ENCODE results near the gene NTNG2. TPM values are rescaled to one million over a fixed set of nuclear protein-coding genes. Genes with fewer than 3 reads are reported as not detected.

NTNG2 gene
- total RNA-seq, 1 experiment from 2014 or later = 2.4 TPM

- DNase-seq (ENCODE audit: low read depth) = no peak
Measured at GRCh38 chr9:132146039-132146438, 15.8 kb upstream of the NTNG2 start.

- no peak for DNase-seq (ENCODE audit: low read depth)
Measured at GRCh38 chr9:132146575-132146974, 15.3 kb upstream of the NTNG2 start.

GRCh38 chr9:132147331-132147730 is 14.5 kb upstream of the NTNG2 start:
- DNase-seq (ENCODE audit: low read depth) = no peak

- no peak for DNase-seq (ENCODE audit: low read depth)
Measured at GRCh38 chr9:132147839-132148238, 14.0 kb upstream of the NTNG2 start.

GRCh38 chr9:132150256-132150655 is 11.6 kb upstream of the NTNG2 start:
- DNase-seq (ENCODE audit: low read depth) = no peak

- DNase-seq (ENCODE audit: low read depth) = no peak
Measured at GRCh38 chr9:132151118-132151517, 10.7 kb upstream of the NTNG2 start.

GRCh38 chr9:132152231-132152630 is 9.6 kb upstream of the NTNG2 start:
- DNase-seq (ENCODE audit: low read depth) = no peak

GRCh38 chr9:132154863-132155567 is 6.8 kb upstream of the NTNG2 start:
- no peak for DNase-seq (ENCODE audit: low read depth)

GRCh38 chr9:132155568-132155895 is 6.3 kb upstream of the NTNG2 start:
- no peak for DNase-seq (ENCODE audit: low read depth)

- no peak for DNase-seq (ENCODE audit: low read depth)
Measured at GRCh38 chr9:132156262-132156661, 5.6 kb upstream of the NTNG2 start.

GRCh38 chr9:132157347-132158116 is 4.3 kb upstream of the NTNG2 start:
- DNase-seq (ENCODE audit: low read depth) = no peak

- DNase-seq (ENCODE audit: low read depth) = peak; percentile 73
Measured at GRCh38 chr9:132160802-132161742, 786 bp upstream of the NTNG2 start.

GRCh38 chr9:132162764-132163456 is 1.1 kb downstream of the NTNG2 start:
- DNase-seq (ENCODE audit: low read depth) = no peak

- no peak for DNase-seq (ENCODE audit: low read depth)
Measured at GRCh38 chr9:132163457-132163875, 1.6 kb downstream of the NTNG2 start.

GRCh38 chr9:132163876-132164603 is 2.2 kb downstream of the NTNG2 start:
- DNase-seq (ENCODE audit: low read depth) = no peak

GRCh38 chr9:132164604-132165362 is 2.9 kb downstream of the NTNG2 start:
- no peak for DNase-seq (ENCODE audit: low read depth)

- DNase-seq (ENCODE audit: low read depth) = no peak
Measured at GRCh38 chr9:132166599-132166998, 4.7 kb downstream of the NTNG2 start.

GRCh38 chr9:132167192-132167591 is 5.3 kb downstream of the NTNG2 start:
- no peak for DNase-seq (ENCODE audit: low read depth)

- DNase-seq (ENCODE audit: low read depth) = no peak
Measured at GRCh38 chr9:132168347-132168746, 6.5 kb downstream of the NTNG2 start.

GRCh38 chr9:132168851-132169250 is 7.0 kb downstream of the NTNG2 start:
- no peak for DNase-seq (ENCODE audit: low read depth)

All from LHCN-M2 (cell line).